NOMO-1 (cell line): ENCODE results near the gene TBCK.

Experiments used
- DNase-seq, 2 experiments: peaks; one replicate each; lab custom pipeline; 2025; ENCODE audit not compliant: unreplicated experiment in 2 of 2; lab: John Stamatoyannopoulos, UW

TBCK gene

GRCh38 chr4:106051514-106051913 lies 264.5 kb downstream of the TBCK start:
- no peak for DNase-seq

GRCh38 chr4:106049490-106049889 lies 266.5 kb downstream of the TBCK start:
- DNase-seq = no peak

GRCh38 chr4:106048250-106048971 lies 267.6 kb downstream of the TBCK start:
- DNase-seq = no peak

GRCh38 chr4:106046083-106046482 lies 269.9 kb downstream of the TBCK start:
- DNase-seq = no peak

- DNase-seq = no peak
Observed at GRCh38 chr4:106041294-106042002, 274.6 kb downstream of the TBCK start.

- DNase-seq = no peak
Observed at GRCh38 chr4:106039796-106040195, 276.2 kb downstream of the TBCK start.

- DNase-seq = no peak
Observed at GRCh38 chr4:106038908-106039307, 277.1 kb downstream of the TBCK start.

- no peak for DNase-seq
Observed at GRCh38 chr4:106038012-106038411, 278.0 kb downstream of the TBCK start.

GRCh38 chr4:106036848-106037247 lies 279.2 kb downstream of the TBCK start:
- DNase-seq = no peak

GRCh38 chr4:106036334-106036733 lies 279.7 kb downstream of the TBCK start:
- DNase-seq = no peak

- no peak for DNase-seq
Observed at GRCh38 chr4:106035204-106035603, 280.8 kb downstream of the TBCK start.

GRCh38 chr4:106034751-106035150 lies 281.3 kb downstream of the TBCK start:
- DNase-seq = no peak

- DNase-seq = no peak
Observed at GRCh38 chr4:106034220-106034619, 281.8 kb downstream of the TBCK start.

- DNase-seq = no peak
Observed at GRCh38 chr4:106033469-106033868, 282.5 kb downstream of the TBCK start.

GRCh38 chr4:106032851-106033286 lies 283.1 kb downstream of the TBCK start:
- no peak for DNase-seq

GRCh38 chr4:106022454-106022853 lies 293.6 kb downstream of the TBCK start:
- no peak for DNase-seq

GRCh38 chr4:106021737-106022410 lies 294.1 kb downstream of the TBCK start:
- DNase-seq = no peak

- no peak for DNase-seq
Observed at GRCh38 chr4:106019771-106020170, 296.2 kb downstream of the TBCK start.

GRCh38 chr4:106017975-106018374 lies 298.0 kb downstream of the TBCK start:
- DNase-seq = no peak

- no peak for DNase-seq
Observed at GRCh38 chr4:106011387-106011786, 304.6 kb downstream of the TBCK start.

- DNase-seq = no peak
Observed at GRCh38 chr4:106010761-106011160, 305.2 kb downstream of the TBCK start.

- no peak for DNase-seq
Observed at GRCh38 chr4:106002994-106003393, 313.0 kb downstream of the TBCK start.
